Activated T-cell treated with anti-CD3 and anti-CD28 coated beads, Interleukin-2, amount 50 U/mL, for 4 hours (primary cell): ENCODE measurements around the gene PGM3. TPM values are rescaled to one million over a fixed set of nuclear protein-coding genes. Genes with fewer than 3 reads are reported as not detected.
"Not testable (repeated sequence)": the region's sequence is repeated elsewhere in the genome, so short reads cannot be mapped to it uniquely, and the experiment has no call there.

Source experiments
- ATAC-seq, 2 donors: fragments of 200-7000 bp; cut with Tn5 transposase; one replicate each; pipeline ENCODE4 v1.10.0; 2021
- DNase-seq: peaks from one replicate; pipeline ENCODE4 v3.0.0-alpha.2; 2020
- H3K27me3 Mint-ChIP-seq: one replicate; pipeline ENCODE4 v1.8.0; 2021; ENCODE audit warnings: low read depth, mixed read lengths
- H3K36me3 Mint-ChIP-seq: one replicate; pipeline ENCODE4 v1.8.0; 2022; ENCODE audit warnings: mixed read lengths; ENCODE audit not compliant: insufficient read depth
- H3K4me1 Mint-ChIP-seq: one replicate; pipeline ENCODE4 v1.8.0; 2021; ENCODE audit warnings: low read depth, mixed read lengths
- H3K4me3 Mint-ChIP-seq: one replicate; pipeline ENCODE4 v1.8.0; 2021; ENCODE audit warnings: mild to moderate bottlenecking, moderate library complexity, mixed read lengths
- H3K9me3 Mint-ChIP-seq: one replicate; pipeline ENCODE4 v1.8.0; 2021; ENCODE audit warnings: mixed read lengths
- total RNA-seq, 3 donors: library from RNA; stranded (reverse); gene quantifications; one replicate each; pipeline ENCODE4 v1.2.1, GENCODE V29; 2021

PGM3 gene
- total RNA-seq, 3 donors from 2014 or later: 13.6 to 14.9 (median 14.2) TPM

- peak; percentile 7 to 13 for ATAC-seq
- H3K27me3 Mint-ChIP-seq: no peaks in the 10 kb centered on the region
- DNase-seq: no peak
- no peaks in the 10 kb centered on the region for H3K9me3 Mint-ChIP-seq
- peak overlapping the region; percentile 97 for H3K4me3 Mint-ChIP-seq
- peaks cover 34% of the 10 kb centered on the region for H3K4me1 Mint-ChIP-seq
- peaks cover 2% of the 10 kb centered on the region for H3K36me3 Mint-ChIP-seq
These were observed 892 bp upstream of the PGM3 start for GRCh38 chr6:83193747-83194566.

- Mint-ChIP-seq H3K4me3 (peak overlapping the region; percentile 97), H3K4me1 (peaks cover 34% of the 10 kb centered on the region), H3K27me3 (no peaks in the 10 kb centered on the region), H3K36me3 (peaks cover 7% of the 10 kb centered on the region), H3K9me3 (no peaks in the 10 kb centered on the region)
- DNase-seq: no peak
- ATAC-seq: peak; percentile 3 to 15
These were observed 609 bp downstream of the PGM3 start for GRCh38 chr6:83192456-83192855.

DNA sequence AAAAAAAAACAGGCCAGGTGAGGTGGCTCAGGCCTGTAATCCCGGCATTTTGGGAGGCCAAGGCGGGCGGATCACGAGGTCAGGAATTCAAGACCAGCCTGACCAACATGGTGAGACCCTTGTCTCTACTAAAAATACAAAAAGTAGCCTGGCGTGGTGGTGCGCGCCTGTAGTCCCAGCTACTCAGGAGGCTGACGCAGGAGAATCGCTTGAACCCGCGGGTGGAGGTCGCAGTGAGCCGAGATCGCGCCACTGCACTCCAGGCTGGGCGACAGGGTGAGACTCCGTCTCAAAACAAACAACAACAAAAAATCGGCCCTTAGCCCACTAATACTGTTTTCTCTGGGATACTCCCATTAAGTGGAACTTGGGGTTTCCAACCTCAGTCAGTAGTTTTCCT is 1.1 kb downstream of the PGM3 start:
- not testable (repeated sequence) for ATAC-seq, DNase-seq, H3K27me3 Mint-ChIP-seq, H3K36me3 Mint-ChIP-seq, H3K9me3 Mint-ChIP-seq
- H3K4me1 Mint-ChIP-seq: peaks cover 34% of the 10 kb centered on the region
- peak overlapping the region; percentile 97 for H3K4me3 Mint-ChIP-seq

DNA sequence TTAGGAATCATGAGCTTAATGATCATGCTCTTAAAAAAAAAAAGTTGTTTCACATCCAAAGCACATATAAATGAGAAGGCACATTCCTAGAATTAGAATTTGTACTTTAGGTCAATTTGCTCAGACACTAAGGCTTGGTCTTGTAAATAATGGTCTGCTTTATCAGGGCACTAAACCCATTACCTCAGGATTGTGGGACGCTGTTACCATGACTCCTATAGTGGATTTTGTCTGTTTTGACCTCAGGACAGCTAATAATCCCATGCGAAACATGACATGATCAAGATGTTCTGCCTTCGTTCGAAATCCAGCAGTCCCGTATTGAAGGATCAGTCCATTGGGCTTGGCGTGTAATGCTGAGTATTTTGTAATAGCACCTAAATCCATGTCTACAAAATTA is 2.4 kb downstream of the PGM3 start:
- DNase-seq: no peak
- Mint-ChIP-seq H3K4me3 (no peak overlapping the region), H3K9me3 (no peaks in the 10 kb centered on the region), H3K36me3 (peaks cover 12% of the 10 kb centered on the region), H3K27me3 (no peaks in the 10 kb centered on the region), H3K4me1 (peaks cover 31% of the 10 kb centered on the region)
- ATAC-seq: no peak

DNA sequence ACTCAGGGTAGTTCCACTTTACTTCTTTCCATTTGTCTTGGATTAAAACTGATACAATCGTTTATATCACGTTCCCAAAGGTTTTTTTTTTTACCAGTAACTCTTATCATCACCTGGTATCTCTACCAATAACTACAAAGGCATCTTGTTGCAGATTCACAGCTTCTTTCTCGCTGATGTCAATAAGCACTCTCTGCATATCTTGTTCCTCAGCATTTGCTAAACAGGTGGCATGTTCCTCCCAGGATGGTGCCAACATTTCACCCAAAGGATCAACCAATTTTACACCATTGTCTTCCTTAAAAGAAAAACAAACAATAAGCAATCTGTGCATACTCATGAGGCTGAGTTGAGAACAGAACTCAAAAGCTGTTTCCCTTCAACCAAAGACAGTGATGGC is 4.6 kb downstream of the PGM3 start:
- H3K4me1 Mint-ChIP-seq: peaks cover 20% of the 10 kb centered on the region
- H3K27me3 Mint-ChIP-seq: no peaks in the 10 kb centered on the region
- H3K4me3 Mint-ChIP-seq: no peak overlapping the region
- ATAC-seq (no peak), DNase-seq (no peak)
- peaks cover 28% of the 10 kb centered on the region for H3K36me3 Mint-ChIP-seq
- no peaks in the 10 kb centered on the region for H3K9me3 Mint-ChIP-seq

GRCh38 chr6:83185096-83185495 is 8.0 kb downstream of the PGM3 start:
- ATAC-seq (no peak), DNase-seq (no peak)
- no peaks in the 10 kb centered on the region for H3K9me3 Mint-ChIP-seq
- peaks cover 44% of the 10 kb centered on the region for H3K36me3 Mint-ChIP-seq
- H3K4me1 Mint-ChIP-seq: no peaks in the 10 kb centered on the region
- H3K4me3 Mint-ChIP-seq: no peak overlapping the region
- H3K27me3 Mint-ChIP-seq: no peaks in the 10 kb centered on the region

- Mint-ChIP-seq H3K9me3 (no peaks in the 10 kb centered on the region), H3K27me3 (no peaks in the 10 kb centered on the region), H3K4me1 (no peaks in the 10 kb centered on the region), H3K4me3 (no peak overlapping the region), H3K36me3 (peaks cover 45% of the 10 kb centered on the region)
- no peak for DNase-seq
- no peak for ATAC-seq
These were observed 9.8 kb downstream of the PGM3 start for GRCh38 chr6:83183082-83183828.

- Mint-ChIP-seq H3K9me3 (no peaks in the 10 kb centered on the region), H3K36me3 (peaks cover 51% of the 10 kb centered on the region), H3K4me1 (no peaks in the 10 kb centered on the region), H3K4me3 (no peak overlapping the region), H3K27me3 (no peaks in the 10 kb centered on the region)
- ATAC-seq (no peak), DNase-seq (no peak)
These were observed 11.0 kb downstream of the PGM3 start for GRCh38 chr6:83182114-83182513.

- ATAC-seq (no peak), DNase-seq (no peak)
- Mint-ChIP-seq H3K9me3 (no peaks in the 10 kb centered on the region), H3K4me1 (no peaks in the 10 kb centered on the region), H3K27me3 (no peaks in the 10 kb centered on the region), H3K36me3 (peaks cover 52% of the 10 kb centered on the region), H3K4me3 (no peak overlapping the region)
These were observed 12.6 kb downstream of the PGM3 start for GRCh38 chr6:83180426-83180950.

GRCh38 chr6:83176246-83176645 is 16.8 kb downstream of the PGM3 start:
- DNase-seq: no peak
- H3K9me3 Mint-ChIP-seq: no peaks in the 10 kb centered on the region
- no peaks in the 10 kb centered on the region for H3K4me1 Mint-ChIP-seq
- no peak overlapping the region for H3K4me3 Mint-ChIP-seq
- ATAC-seq: no peak
- H3K36me3 Mint-ChIP-seq: peaks cover 39% of the 10 kb centered on the region
- no peaks in the 10 kb centered on the region for H3K27me3 Mint-ChIP-seq

GRCh38 chr6:83169511-83169910 is 23.6 kb downstream of the PGM3 start:
- peaks cover 1% of the 10 kb centered on the region for H3K4me1 Mint-ChIP-seq
- no peak overlapping the region for H3K4me3 Mint-ChIP-seq
- no peaks in the 10 kb centered on the region for H3K9me3 Mint-ChIP-seq
- no peak for ATAC-seq
- no peak for DNase-seq
- H3K36me3 Mint-ChIP-seq: peaks cover 46% of the 10 kb centered on the region
- H3K27me3 Mint-ChIP-seq: no peaks in the 10 kb centered on the region

GRCh38 chr6:83169106-83169505 is 24.0 kb downstream of the PGM3 start:
- H3K4me3 Mint-ChIP-seq: no peak overlapping the region
- ATAC-seq (no peak), DNase-seq (no peak)
- H3K9me3 Mint-ChIP-seq: no peaks in the 10 kb centered on the region
- H3K4me1 Mint-ChIP-seq: peaks cover 2% of the 10 kb centered on the region
- H3K36me3 Mint-ChIP-seq: peaks cover 44% of the 10 kb centered on the region
- no peaks in the 10 kb centered on the region for H3K27me3 Mint-ChIP-seq

- DNase-seq (no peak), ATAC-seq (no peak)
- Mint-ChIP-seq H3K9me3 (no peaks in the 10 kb centered on the region), H3K27me3 (no peaks in the 10 kb centered on the region), H3K36me3 (peaks cover 43% of the 10 kb centered on the region), H3K4me1 (peaks cover 2% of the 10 kb centered on the region), H3K4me3 (no peak overlapping the region)
These were observed 24.5 kb downstream of the PGM3 start for GRCh38 chr6:83168556-83168955.

DNA sequence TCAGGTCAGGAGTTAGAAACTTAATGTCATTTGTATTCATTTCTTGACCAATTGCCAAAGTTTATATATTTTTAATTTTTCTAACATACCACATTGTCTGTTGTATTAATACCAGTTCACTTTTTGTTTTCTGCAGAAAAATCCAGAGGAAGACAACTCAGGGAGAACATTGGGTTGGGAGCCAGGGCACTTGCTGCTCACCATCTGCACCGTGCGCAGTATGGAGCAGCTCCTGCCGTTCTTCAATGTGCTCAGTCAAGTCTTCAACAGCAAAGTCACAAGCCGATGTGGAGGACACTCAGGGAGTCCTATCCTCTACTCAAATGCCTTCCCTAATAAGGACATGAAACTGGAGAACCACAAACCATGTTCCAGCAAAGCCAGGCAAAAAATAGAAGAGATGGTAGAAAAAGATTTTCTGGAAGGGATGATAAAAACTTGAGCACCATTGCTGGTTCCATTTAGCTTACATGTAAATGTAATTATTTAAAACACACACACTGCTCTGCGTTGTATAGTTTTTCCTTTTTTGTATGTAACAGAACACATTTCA is 25.3 kb downstream of the PGM3 start:
- peaks cover 2% of the 10 kb centered on the region for H3K4me1 Mint-ChIP-seq
- no peak for ATAC-seq

More for the DNA sequence above, 25.3 kb downstream of the PGM3 start:
- Mint-ChIP-seq H3K4me3 (no peak overlapping the region), H3K27me3 (no peaks in the 10 kb centered on the region), H3K36me3 (peaks cover 38% of the 10 kb centered on the region), H3K9me3 (no peaks in the 10 kb centered on the region)
- DNase-seq: no peak
